ENCODE measurements around the gene APOA1. TPM values are rescaled to one million over a fixed set of nuclear protein-coding genes. Genes with fewer than 3 reads are reported as not detected.

Gene APOA1
- polyA plus RNA-seq, 1 of the 3 experiments (the other 2 are of a cell fraction), result 0.20 TPM

GRCh38 chr11:116879800-116880625 lies 42.6 kb upstream of the APOA1 start:
- ChIA-PET CTCF (interaction anchor here (0.6 to 5.3 kb wide), 34 partner anchors 9 to 350 kb away, joined by 3 to 79 read pairs (median 4); partner anchors contain the start of gene APOA5), POLR2A (no interaction called here)
- no peaks in the 10 kb centered on the region for H4K20me1 ChIP-seq (ENCODE audit: insufficient read depth)
- H2AFZ ChIP-seq (ENCODE audit: low read depth), result no peak overlapping the region
- H3K9ac ChIP-seq, result no peak overlapping the region
- TF ChIP-seq RAD21 (IDR thresholded peaks at IDR 0.05; ENCODE audit: low read length) (peak; percentile 86), POLR2AphosphoS5 (IDR thresholded peaks at IDR 0.05; ENCODE audit: low read depth, low read length) (no peak), CTCF (IDR thresholded peaks at IDR 0.05) (peak; percentile 86), SMC3 (IDR thresholded peaks at IDR 0.05; ENCODE audit: low read depth, low read length) (peak; percentile 80), RXRA (IDR thresholded peaks at IDR 0.05; ENCODE audit: borderline replicate concordance, low read depth) (no peak)
- no peaks in the 10 kb centered on the region for H3K27me3 ChIP-seq (ENCODE audit: insufficient read depth)
- peaks cover 0 to 3% of the 10 kb centered on the region in 2 experiments for H3K36me3 ChIP-seq (replicated peaks in 1 of 2; ENCODE audit: control insufficient read depth in 1 of 2, insufficient read depth in 2 of 2, low read length in 1 of 2)
- no peak overlapping the region for H3K4me2 ChIP-seq
- H3K79me2 ChIP-seq (ENCODE audit: insufficient read depth), result no peaks in the 10 kb centered on the region
- WGBS (ENCODE audit: low lambda C conversion rate), result 62% methylated on average over 5 of the region's 5 CpGs
- H3K4me1 ChIP-seq (ENCODE audit: control insufficient read depth in 1 of 2, insufficient read depth in 2 of 2, low read depth in 1 of 2, low read length in 1 of 2), result no peaks in the 10 kb centered on the region; a peak in 2 of 4 replicates
- no peaks in the 10 kb centered on the region for H3K9me2 ChIP-seq
- H3F3A ChIP-seq (replicated peaks; ENCODE audit: insufficient read depth), result peaks cover 7% of the 10 kb centered on the region
- H3K27ac ChIP-seq (ENCODE audit: low read depth in 2 of 2, low read length in 1 of 2), result no peak overlapping the region; a peak in 1 of 4 replicates
- DNase-seq, result peak; percentile 58
- no peak overlapping the region; a peak in 1 of 4 replicates for H3K4me3 ChIP-seq (ENCODE audit: low read depth in 2 of 2, low read length in 1 of 2)
- H3K9me3 ChIP-seq, result no peaks in the 10 kb centered on the region

GRCh38 chr11:116876656-116877055 lies 39.2 kb upstream of the APOA1 start:
- H3K4me1 ChIP-seq (ENCODE audit: control insufficient read depth in 1 of 2, insufficient read depth in 2 of 2, low read depth in 1 of 2, low read length in 1 of 2), result peaks cover 0 to 3% of the 10 kb centered on the region in 2 experiments; a peak in 3 of 4 replicates
- TF ChIP-seq USF2 (IDR thresholded peaks at IDR 0.05; ENCODE audit: borderline replicate concordance, low read depth, low read length) (no peak), REST (IDR thresholded peaks at IDR 0.05; ENCODE audit: low read depth, low read length) (no peak), GATA2 (CRISPR knock-in tag; IDR thresholded peaks at IDR 0.05) (no peak), FOXJ3 (CRISPR knock-in tag; IDR thresholded peaks at IDR 0.05) (no peak), CHD2 (IDR thresholded peaks at IDR 0.05; ENCODE audit: low read length, partially characterized antibody) (no peak), TEAD4 (IDR thresholded peaks at IDR 0.05; ENCODE audit: borderline replicate concordance, insufficient read depth) (no peak), FOSL2 (IDR thresholded peaks at IDR 0.05; ENCODE audit: borderline replicate concordance, low read depth) (no peak), TAF1 (IDR thresholded peaks at IDR 0.05; ENCODE audit: borderline replicate concordance, low read depth, low read length) (no peak), ZBTB33 (IDR thresholded peaks at IDR 0.05; ENCODE audit: borderline replicate concordance, low read depth) (no peak), NFIC (IDR thresholded peaks at IDR 0.05; ENCODE audit: borderline replicate concordance) (no peak)

More at GRCh38 chr11:116876656-116877055, 39.2 kb upstream of the APOA1 start:
- Histone ChIP-seq H3F3A (replicated peaks; ENCODE audit: insufficient read depth) (peaks cover 6% of the 10 kb centered on the region), H3K27me3 (ENCODE audit: insufficient read depth) (no peaks in the 10 kb centered on the region), H3K4me3 (ENCODE audit: low read depth in 2 of 2, low read length in 1 of 2) (no peak overlapping the region), H3K36me3 (replicated peaks in 1 of 2; ENCODE audit: control insufficient read depth in 1 of 2, insufficient read depth in 2 of 2, low read length in 1 of 2) (peaks cover 9 to 22% of the 10 kb centered on the region in 2 experiments), H2AFZ (ENCODE audit: low read depth) (no peak overlapping the region), H3K9me2 (no peaks in the 10 kb centered on the region), H3K9ac (no peak overlapping the region), H3K27ac (ENCODE audit: low read depth in 2 of 2, low read length in 1 of 2) (no peak overlapping the region), H3K79me2 (ENCODE audit: insufficient read depth) (no peaks in the 10 kb centered on the region), H3K4me2 (no peak overlapping the region), H3K9me3 (no peaks in the 10 kb centered on the region), H4K20me1 (ENCODE audit: insufficient read depth) (no peaks in the 10 kb centered on the region)
- DNase-seq, result no peak
- ChIA-PET CTCF (interaction anchor here (0.6 to 2.1 kb wide), 3 partner anchors 41 to 230 kb away, joined by 4 to 12 read pairs (median 6); partner anchors contain the start of gene SIK3), POLR2A (no interaction called here)
- WGBS (ENCODE audit: low lambda C conversion rate), result 92% methylated on average over 6 of the region's 8 CpGs
